ENCODE data around the gene PID1. TPM values are rescaled to one million over a fixed set of nuclear protein-coding genes. Genes with fewer than 3 reads are reported as not detected.

PID1 gene
- total RNA-seq, 2 experiments from 2014 or later = not detected

- no peaks in the 10 kb centered on the region for H3K27me3 Mint-ChIP-seq
- no peaks in the 10 kb centered on the region for H3K9me3 Mint-ChIP-seq (ENCODE audit: low read depth)
- CTCF ChIA-PET = no interaction called here
- no peaks in the 10 kb centered on the region for H3K4me1 Mint-ChIP-seq
- H3K4me3 Mint-ChIP-seq = no peak overlapping the region
- ATAC-seq (no peak), DNase-seq (no peak)
- no peaks in the 10 kb centered on the region for H3K36me3 Mint-ChIP-seq
- no peak overlapping the region for H3K27ac Mint-ChIP-seq
Observed at GRCh38 chr2:229163893-229164292, 107.2 kb downstream of the PID1 start.

- Mint-ChIP-seq H3K4me3 (no peak overlapping the region), H3K9me3 (ENCODE audit: low read depth) (peaks cover 2% of the 10 kb centered on the region), H3K4me1 (no peaks in the 10 kb centered on the region), H3K27ac (no peak overlapping the region), H3K27me3 (no peaks in the 10 kb centered on the region), H3K36me3 (no peaks in the 10 kb centered on the region)
- CTCF ChIA-PET = no interaction called here
- no peak for ATAC-seq
- DNase-seq = no peak
Observed at GRCh38 chr2:229162015-229162414, 109.1 kb downstream of the PID1 start.

- Mint-ChIP-seq H3K4me1 (no peaks in the 10 kb centered on the region), H3K9me3 (ENCODE audit: low read depth) (peaks cover 4% of the 10 kb centered on the region), H3K4me3 (no peak overlapping the region), H3K36me3 (no peaks in the 10 kb centered on the region), H3K27ac (no peak overlapping the region), H3K27me3 (no peaks in the 10 kb centered on the region)
- DNase-seq (no peak), ATAC-seq (no peak)
- CTCF ChIA-PET = no interaction called here
Observed at GRCh38 chr2:229160984-229161383, 110.1 kb downstream of the PID1 start.

- no peak overlapping the region for H3K4me3 Mint-ChIP-seq
- no peak overlapping the region for H3K27ac Mint-ChIP-seq
- peaks cover 4% of the 10 kb centered on the region for H3K9me3 Mint-ChIP-seq (ENCODE audit: low read depth)
- H3K36me3 Mint-ChIP-seq = no peaks in the 10 kb centered on the region
- ATAC-seq (no peak), DNase-seq (no peak)
- CTCF ChIA-PET = no interaction called here
- no peaks in the 10 kb centered on the region for H3K4me1 Mint-ChIP-seq
- H3K27me3 Mint-ChIP-seq = no peaks in the 10 kb centered on the region
Observed at GRCh38 chr2:229160180-229160579, 110.9 kb downstream of the PID1 start.

GRCh38 chr2:229159405-229159804 is 111.7 kb downstream of the PID1 start:
- ATAC-seq = no peak
- H3K27me3 Mint-ChIP-seq = no peaks in the 10 kb centered on the region
- no peak overlapping the region for H3K4me3 Mint-ChIP-seq
- H3K27ac Mint-ChIP-seq = no peak overlapping the region
- peaks cover 5% of the 10 kb centered on the region for H3K9me3 Mint-ChIP-seq (ENCODE audit: low read depth)
- DNase-seq = no peak
- no peaks in the 10 kb centered on the region for H3K36me3 Mint-ChIP-seq
- no peaks in the 10 kb centered on the region for H3K4me1 Mint-ChIP-seq
- CTCF ChIA-PET = no interaction called here

- Mint-ChIP-seq H3K36me3 (no peaks in the 10 kb centered on the region), H3K4me3 (no peak overlapping the region), H3K9me3 (ENCODE audit: low read depth) (peaks cover 7% of the 10 kb centered on the region), H3K27me3 (no peaks in the 10 kb centered on the region), H3K27ac (no peak overlapping the region), H3K4me1 (no peaks in the 10 kb centered on the region)
- CTCF ChIA-PET = no interaction called here
- DNase-seq (no peak), ATAC-seq (no peak)
Observed at GRCh38 chr2:229154381-229154780, 116.7 kb downstream of the PID1 start.

- no peak overlapping the region for H3K27ac Mint-ChIP-seq
- no peaks in the 10 kb centered on the region for H3K27me3 Mint-ChIP-seq
- H3K4me3 Mint-ChIP-seq = no peak overlapping the region
- H3K36me3 Mint-ChIP-seq = no peaks in the 10 kb centered on the region
- H3K9me3 Mint-ChIP-seq (ENCODE audit: low read depth) = peaks cover 7% of the 10 kb centered on the region
- CTCF ChIA-PET = no interaction called here
- H3K4me1 Mint-ChIP-seq = no peaks in the 10 kb centered on the region
- DNase-seq = no peak
- no peak for ATAC-seq
Observed at GRCh38 chr2:229153951-229154350, 117.1 kb downstream of the PID1 start.

- Mint-ChIP-seq H3K27ac (no peak overlapping the region), H3K36me3 (no peaks in the 10 kb centered on the region), H3K27me3 (no peaks in the 10 kb centered on the region), H3K4me1 (no peaks in the 10 kb centered on the region), H3K4me3 (no peak overlapping the region), H3K9me3 (ENCODE audit: low read depth) (peaks cover 7% of the 10 kb centered on the region)
- DNase-seq (no peak), ATAC-seq (no peak)
- CTCF ChIA-PET = no interaction called here
Observed at GRCh38 chr2:229153267-229153666, 117.8 kb downstream of the PID1 start.

- no peaks in the 10 kb centered on the region for H3K4me1 Mint-ChIP-seq
- CTCF ChIA-PET = no interaction called here
Observed at GRCh38 chr2:229152674-229153073, 118.4 kb downstream of the PID1 start.

GRCh38 chr2:229150317-229150716 is 120.8 kb downstream of the PID1 start:
- Mint-ChIP-seq H3K27ac (no peak overlapping the region), H3K36me3 (no peaks in the 10 kb centered on the region), H3K4me1 (no peaks in the 10 kb centered on the region), H3K27me3 (no peaks in the 10 kb centered on the region), H3K4me3 (no peak overlapping the region), H3K9me3 (ENCODE audit: low read depth) (peaks cover 3% of the 10 kb centered on the region)
- no peak for ATAC-seq
- CTCF ChIA-PET = no interaction called here
- DNase-seq = no peak

More at GRCh38 chr2:229152674-229153073, 118.4 kb downstream of the PID1 start:
- Mint-ChIP-seq H3K4me3 (no peak overlapping the region), H3K27ac (no peak overlapping the region), H3K27me3 (no peaks in the 10 kb centered on the region), H3K36me3 (no peaks in the 10 kb centered on the region), H3K9me3 (ENCODE audit: low read depth) (peaks cover 6% of the 10 kb centered on the region)
- DNase-seq = no peak
- no peak for ATAC-seq

- Mint-ChIP-seq H3K4me1 (no peaks in the 10 kb centered on the region), H3K9me3 (ENCODE audit: low read depth) (peaks cover 2% of the 10 kb centered on the region), H3K4me3 (no peak overlapping the region), H3K36me3 (no peaks in the 10 kb centered on the region), H3K27me3 (no peaks in the 10 kb centered on the region), H3K27ac (no peak overlapping the region)
- CTCF ChIA-PET = no interaction called here
- ATAC-seq (no peak), DNase-seq (no peak)
Observed at GRCh38 chr2:229141424-229142025, 129.6 kb downstream of the PID1 start.

GRCh38 chr2:229137639-229138038 is 133.4 kb downstream of the PID1 start:
- Mint-ChIP-seq H3K27ac (no peak overlapping the region), H3K4me3 (no peak overlapping the region), H3K36me3 (no peaks in the 10 kb centered on the region), H3K9me3 (ENCODE audit: low read depth) (peaks cover 2% of the 10 kb centered on the region), H3K27me3 (no peaks in the 10 kb centered on the region), H3K4me1 (no peaks in the 10 kb centered on the region)
- CTCF ChIA-PET = no interaction called here
- DNase-seq (no peak), ATAC-seq (no peak)

GRCh38 chr2:229137066-229137465 is 134.0 kb downstream of the PID1 start:
- Mint-ChIP-seq H3K4me3 (no peak overlapping the region), H3K27me3 (no peaks in the 10 kb centered on the region), H3K27ac (no peak overlapping the region), H3K4me1 (no peaks in the 10 kb centered on the region), H3K9me3 (ENCODE audit: low read depth) (peaks cover 2% of the 10 kb centered on the region), H3K36me3 (no peaks in the 10 kb centered on the region)
- ATAC-seq = no peak
- no peak for DNase-seq
- CTCF ChIA-PET = no interaction called here

- no peaks in the 10 kb centered on the region for H3K9me3 Mint-ChIP-seq (ENCODE audit: low read depth)
- ATAC-seq (no peak), DNase-seq (no peak)
- no peak overlapping the region for H3K27ac Mint-ChIP-seq
- H3K36me3 Mint-ChIP-seq = no peaks in the 10 kb centered on the region
- H3K27me3 Mint-ChIP-seq = no peaks in the 10 kb centered on the region
- no peaks in the 10 kb centered on the region for H3K4me1 Mint-ChIP-seq
- H3K4me3 Mint-ChIP-seq = no peak overlapping the region
- CTCF ChIA-PET = no interaction called here
Observed at GRCh38 chr2:229133155-229133772, 137.8 kb downstream of the PID1 start.

- CTCF ChIA-PET = no interaction called here
- Mint-ChIP-seq H3K27ac (no peak overlapping the region), H3K4me3 (no peak overlapping the region), H3K27me3 (no peaks in the 10 kb centered on the region), H3K36me3 (no peaks in the 10 kb centered on the region), H3K9me3 (ENCODE audit: low read depth) (no peaks in the 10 kb centered on the region), H3K4me1 (no peaks in the 10 kb centered on the region)
- DNase-seq (no peak), ATAC-seq (no peak)
Observed at GRCh38 chr2:229132236-229132635, 138.9 kb downstream of the PID1 start.
